NCI-H510A (cell line): ENCODE data around the gene S1PR1.

Experiments
- DNase-seq: peaks from one replicate; lab custom pipeline; 2025; lab: John Stamatoyannopoulos, UW

The S1PR1 gene

DNA sequence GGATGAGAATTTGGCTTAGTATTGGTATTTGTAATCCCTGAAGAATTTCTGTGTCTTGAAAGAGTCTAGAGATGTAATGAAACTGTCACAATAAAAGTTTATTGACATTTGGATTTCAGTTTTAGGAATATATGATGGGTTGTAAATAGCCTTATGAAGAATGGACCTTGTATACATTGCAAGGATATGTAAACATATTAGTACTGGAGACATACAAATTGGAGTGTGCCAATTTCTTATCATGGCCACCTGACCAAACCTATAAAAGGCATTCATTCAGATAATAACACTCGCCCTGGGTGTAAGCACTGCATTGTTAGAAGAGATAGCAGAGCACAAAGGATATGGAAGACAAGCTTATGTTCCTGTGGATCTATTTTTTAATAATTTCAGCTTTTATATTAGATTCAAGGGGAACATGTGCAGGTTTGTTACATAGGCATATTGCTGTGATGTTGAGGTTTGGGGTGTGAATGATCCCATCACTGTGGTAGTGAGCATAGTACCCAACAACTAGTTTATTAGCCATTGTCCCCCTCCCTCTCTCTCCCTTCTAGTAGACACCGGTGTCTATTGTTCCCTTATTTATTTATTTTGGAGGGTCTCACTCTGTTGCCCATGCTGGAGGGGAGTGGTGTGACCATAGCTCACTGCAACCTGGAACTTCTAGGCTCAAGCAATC, 8.6 kb downstream of the S1PR1 start:
- DNase-seq, result no peak

DNA sequence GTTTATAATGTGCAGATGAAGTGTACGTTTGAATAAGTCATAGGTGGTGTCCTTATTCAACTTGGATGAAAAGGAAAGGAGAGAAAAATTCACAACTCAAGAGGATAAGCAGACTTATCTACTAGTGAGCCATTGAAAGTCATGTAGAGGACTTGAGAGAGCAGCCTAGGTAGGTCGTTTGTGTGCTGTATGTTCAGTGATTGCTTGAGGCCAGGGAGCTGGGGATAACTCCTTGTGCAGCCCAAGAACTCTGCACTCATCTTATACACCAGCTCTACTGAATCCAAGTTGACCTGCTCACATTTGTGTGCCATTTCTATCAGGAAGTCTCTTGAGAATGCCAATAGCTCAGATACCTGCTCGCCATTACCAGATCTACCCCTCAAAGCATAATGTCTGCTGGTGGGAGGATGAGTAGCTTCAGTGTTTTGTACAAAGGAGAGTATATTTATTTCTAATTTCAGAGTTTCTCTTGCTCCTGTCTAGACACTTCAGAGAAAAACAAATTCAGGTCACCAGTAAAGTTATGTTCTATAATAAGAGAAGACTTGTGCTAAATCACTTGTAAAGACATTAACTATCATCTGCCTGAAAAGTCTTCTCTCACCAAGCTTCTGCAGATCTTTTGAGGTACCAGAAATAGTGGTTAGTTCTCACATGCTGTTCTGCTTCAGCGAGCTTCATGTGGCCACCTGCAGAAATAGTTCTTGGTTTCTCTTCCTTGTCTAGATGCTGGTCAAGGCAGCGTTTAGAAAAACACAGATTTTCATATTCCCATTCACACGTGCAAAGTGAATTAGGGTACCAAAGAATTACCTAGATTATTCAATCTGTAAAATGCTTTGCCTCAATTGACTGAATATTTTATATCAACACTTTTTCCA, 10.8 kb downstream of the S1PR1 start:
- no peak for DNase-seq

DNA sequence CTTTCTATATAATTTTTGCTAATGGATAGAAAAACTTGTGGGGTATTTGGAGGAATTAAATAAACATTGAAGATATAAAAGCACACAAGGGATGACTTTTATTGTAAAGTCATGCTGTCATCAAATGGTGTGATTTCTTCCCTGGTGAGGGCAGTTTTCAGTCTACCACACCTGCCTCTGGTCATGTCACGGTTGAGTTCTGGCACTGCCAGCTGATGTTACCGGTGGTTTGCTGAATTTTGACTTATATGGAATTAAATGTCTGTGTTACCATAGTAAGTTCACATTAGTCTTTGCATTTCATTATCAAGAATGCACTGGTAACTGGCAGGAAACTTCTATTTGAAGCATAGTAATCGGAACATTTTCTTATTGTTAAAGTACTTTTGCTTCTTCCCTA, 13.4 kb downstream of the S1PR1 start:
- DNase-seq, result no peak

- no peak for DNase-seq
Observed at GRCh38 chr1:101250656-101251272, 13.9 kb downstream of the S1PR1 start.

DNA sequence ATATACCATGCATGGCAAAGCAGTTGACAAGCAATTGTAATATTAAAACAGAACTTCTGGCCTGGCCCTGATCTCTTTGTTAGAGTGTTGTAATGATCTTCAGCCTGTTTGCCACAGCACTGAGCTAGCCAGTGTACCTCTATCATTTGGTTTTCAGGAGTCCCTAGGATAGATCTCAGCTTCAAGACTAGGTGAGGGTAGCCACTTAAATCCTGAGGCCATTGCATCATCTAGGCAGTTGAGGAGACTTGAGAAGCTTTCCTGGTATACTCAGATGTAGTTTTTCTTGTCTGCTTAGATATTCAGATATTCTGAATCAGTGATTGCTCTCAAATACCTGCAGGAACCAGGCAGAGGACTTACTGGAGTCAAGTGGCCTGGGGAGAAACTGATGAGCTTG, 14.7 kb downstream of the S1PR1 start:
- DNase-seq, result no peak

- DNase-seq, result no peak
Observed at GRCh38 chr1:101253976-101254674, 17.3 kb downstream of the S1PR1 start.

DNA sequence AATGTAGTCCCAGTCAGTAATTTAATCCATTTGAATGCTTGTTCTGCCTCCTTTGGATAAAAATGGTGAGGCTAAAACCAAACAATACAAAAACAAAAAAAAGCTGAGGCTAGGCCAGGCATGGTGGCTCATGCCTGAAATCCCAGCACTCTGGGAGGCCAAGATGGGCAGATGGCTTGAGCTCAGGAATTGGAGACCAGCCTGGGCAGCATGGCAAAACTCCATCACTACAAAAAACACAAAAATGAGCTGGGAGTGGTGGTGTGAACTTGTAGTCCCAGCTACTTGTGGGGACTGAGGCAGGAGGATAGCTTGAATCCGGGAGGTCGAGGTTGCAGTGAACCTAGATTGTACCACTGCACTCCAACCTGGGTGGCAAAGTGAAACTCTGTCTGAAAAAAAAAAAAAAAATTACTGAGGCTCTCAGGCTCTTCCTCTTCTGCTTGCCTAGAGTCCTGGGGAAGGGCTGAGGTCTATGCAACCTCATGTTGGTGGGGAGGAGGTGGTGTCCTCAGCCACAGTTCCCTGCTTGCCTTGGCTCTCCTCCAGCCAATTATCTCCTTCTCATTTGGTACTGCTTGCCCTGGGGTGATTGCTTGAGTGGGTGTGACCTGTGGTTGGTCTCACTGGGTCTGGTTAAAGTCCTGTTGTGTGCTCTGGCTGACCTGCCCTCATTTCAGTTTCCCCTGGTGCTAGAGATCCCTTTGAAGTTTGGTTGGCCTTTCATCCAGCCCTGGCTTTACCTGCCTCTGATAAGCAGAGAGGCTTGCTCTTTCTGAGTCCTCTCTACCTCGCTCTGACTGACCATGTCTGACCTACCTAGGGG, 20.9 kb downstream of the S1PR1 start:
- DNase-seq, result no peak

DNA sequence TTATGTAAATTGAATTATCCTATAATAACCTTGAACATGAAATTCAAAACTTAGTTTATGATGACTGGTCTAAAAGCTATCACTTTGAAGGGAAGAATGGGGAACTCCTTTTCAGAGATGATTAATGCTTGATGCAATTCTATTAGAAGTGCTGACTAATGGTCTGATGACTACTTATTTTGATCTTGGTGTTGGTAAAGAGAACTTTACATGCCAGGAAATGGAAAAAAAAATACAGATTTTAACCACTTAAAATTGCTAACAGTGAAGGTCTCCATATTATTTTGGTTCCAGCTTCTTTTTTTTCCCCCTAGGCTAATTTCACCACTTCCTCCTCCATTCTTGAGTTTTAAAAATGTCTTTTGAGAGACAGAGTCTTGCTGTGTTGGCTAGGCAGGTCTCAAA, 22.9 kb downstream of the S1PR1 start:
- DNase-seq, result no peak

GRCh38 chr1:101260556-101261350, 23.9 kb downstream of the S1PR1 start:
- no peak for DNase-seq

DNA sequence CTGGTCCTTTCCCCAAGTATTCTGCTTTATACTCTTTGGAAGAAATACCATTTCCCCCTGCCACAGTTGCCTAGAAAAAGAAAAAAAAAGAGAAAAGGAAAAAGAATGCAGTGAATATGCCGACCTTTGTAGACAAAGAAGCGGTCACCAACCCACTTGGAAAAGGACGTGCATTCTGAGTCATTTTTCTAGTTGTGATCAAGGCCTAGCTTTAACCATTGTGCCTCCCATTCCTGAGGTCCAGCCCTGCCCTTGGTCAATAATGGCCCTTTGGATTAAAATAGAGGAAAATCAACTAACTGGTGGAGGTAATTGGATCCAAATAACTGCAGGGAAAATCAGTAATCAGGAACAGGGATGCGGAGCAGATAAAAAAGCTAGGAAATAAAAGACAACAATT, 24.8 kb downstream of the S1PR1 start:
- DNase-seq, result no peak

DNA sequence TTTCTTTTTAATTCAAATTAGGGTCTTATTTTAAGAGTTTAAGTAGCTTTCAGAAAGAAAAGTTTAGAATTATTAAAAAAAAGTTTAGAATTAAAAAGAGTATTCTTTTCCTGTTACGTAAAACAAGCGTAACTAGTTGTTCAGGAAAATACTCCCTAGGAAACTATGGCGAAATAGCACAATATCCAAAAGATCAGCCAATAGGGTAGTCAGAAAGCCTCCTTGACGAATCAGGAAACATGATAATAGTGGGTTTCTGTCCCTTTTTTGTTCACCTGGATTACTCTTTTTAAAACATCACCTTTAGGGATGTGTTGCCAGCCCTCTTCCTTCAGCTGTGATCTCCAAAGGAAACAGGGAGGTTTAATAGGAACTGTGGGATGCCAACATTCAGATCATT, 25.2 kb downstream of the S1PR1 start:
- DNase-seq, result no peak

DNA sequence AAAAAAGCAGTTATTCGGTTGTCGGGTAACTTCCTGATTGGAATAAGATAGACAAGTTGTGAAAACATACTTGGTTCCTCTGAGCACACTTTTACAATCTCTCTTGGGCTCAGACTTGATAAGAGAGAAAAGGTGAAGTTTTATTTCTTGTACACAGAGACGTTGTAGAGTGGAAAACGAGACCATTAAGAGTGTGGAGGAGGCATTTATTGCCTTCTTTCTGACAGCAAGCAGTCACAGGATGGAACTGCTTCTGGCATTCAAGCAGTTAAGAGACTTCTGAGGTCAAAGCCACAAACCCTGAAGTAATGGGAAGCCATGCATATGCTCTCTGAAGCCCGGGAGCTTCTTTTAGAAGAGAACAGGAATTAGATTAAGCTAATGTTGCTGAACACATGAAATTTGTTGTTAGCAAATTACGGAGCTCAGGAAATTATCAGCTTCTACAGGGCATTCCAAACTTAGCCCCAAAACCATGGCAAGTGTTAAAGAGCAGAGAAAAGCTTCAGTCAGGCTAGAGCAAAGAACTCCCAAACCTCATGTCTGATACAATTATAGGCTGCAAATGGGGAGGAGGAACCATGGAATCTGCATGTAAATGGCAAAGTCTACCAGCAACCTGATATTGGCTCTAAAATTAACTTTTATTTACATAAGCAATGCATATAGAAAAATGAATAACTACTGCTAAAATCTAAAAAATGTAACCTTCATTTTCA, 26.0 kb downstream of the S1PR1 start:
- DNase-seq, result no peak

DNA sequence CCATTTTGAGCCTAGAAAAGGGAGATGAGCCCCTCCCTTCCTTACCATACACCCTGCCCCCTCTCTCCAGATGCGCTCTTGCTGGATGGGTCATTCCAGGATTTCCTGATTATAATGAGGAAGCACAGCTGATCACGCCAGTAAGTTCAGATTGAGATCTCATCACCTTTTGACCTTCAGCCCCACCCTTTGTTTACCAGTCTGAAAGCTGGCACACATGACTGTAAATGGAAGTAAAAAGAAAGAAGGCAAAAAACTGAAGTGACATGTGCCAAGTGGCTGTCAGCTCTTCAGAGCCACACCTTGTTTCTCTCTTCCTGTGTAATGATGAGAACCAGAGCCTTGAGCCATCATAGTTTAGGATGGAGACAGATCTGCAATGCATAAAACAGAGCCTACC, 27.9 kb downstream of the S1PR1 start:
- no peak for DNase-seq

- DNase-seq, result no peak
Observed at GRCh38 chr1:101265684-101266083, 28.9 kb downstream of the S1PR1 start.

- no peak for DNase-seq
Observed at GRCh38 chr1:101267082-101267481, 30.3 kb downstream of the S1PR1 start.

GRCh38 chr1:101268893-101269292, 32.1 kb downstream of the S1PR1 start:
- DNase-seq, result no peak

DNA sequence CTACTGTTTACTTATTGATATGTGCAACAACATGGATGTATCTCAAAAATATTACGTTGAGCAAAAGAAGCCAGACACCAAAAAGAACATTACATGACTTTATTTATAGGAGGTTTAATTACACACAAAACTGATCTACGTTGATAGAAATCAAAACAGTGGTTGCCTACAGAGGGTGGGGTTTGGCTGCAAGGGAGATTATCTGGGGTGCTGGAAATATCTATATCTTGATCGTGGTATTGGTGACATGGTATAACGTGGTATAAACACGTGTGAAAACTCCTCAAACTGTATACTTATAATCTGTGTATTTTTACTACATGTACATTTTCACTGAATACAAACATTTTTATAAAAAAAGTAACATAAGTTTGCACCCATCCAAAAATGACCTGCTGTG, 38.9 kb downstream of the S1PR1 start:
- no peak for DNase-seq

- no peak for DNase-seq
Observed at GRCh38 chr1:101276818-101277217, 40.0 kb downstream of the S1PR1 start.

GRCh38 chr1:101278238-101278637, 41.4 kb downstream of the S1PR1 start:
- DNase-seq, result no peak

- no peak for DNase-seq
Observed at GRCh38 chr1:101278845-101279244, 42.0 kb downstream of the S1PR1 start.
